ENCODE measurements around the gene C19orf53. TPM values are rescaled to one million over a fixed set of nuclear protein-coding genes. Genes with fewer than 3 reads are reported as not detected.
"Not testable (repeated sequence)": the region's sequence is repeated elsewhere in the genome, so short reads cannot be mapped to it uniquely, and the experiment has no call there.

Gene C19orf53
- total and polyA plus RNA-seq, 10 of the 15 experiments (the other 5 are each of a cell fraction or from before 2014, with no cell fraction given), result 109 to 449 (median 218) TPM

DNA sequence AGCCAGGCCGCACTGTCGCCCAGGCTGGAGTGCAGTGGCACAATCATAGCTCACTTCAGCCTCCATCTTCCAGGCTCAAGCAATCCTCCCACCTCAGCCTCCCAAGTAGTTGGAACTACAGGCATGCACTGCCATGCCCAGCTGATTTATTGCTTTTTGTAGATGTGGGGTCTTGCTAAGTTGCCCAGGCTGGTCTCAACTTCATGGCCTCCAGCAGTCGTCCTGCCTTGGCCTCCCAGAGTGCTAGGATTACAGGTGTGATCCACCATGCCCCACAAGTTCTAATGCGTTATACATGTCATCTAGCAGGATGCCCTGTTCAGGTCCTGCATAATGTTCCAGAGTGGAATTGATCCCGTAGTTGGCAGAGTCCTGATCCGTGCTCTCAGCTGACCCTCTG lies 4.6 kb downstream of the C19orf53 start:
- FAIRE-seq, result no peak
- POLR2A ChIA-PET, result interaction anchor here (0.5 kb wide), 1 partner anchor 446 kb away, joined by 5 read pairs; no protein-coding TSS in a partner anchor
- ATAC-seq, result no peak
- no peaks in the 10 kb centered on the region for H3K9me3 ChIP-seq (replicated peaks; ENCODE audit: control insufficient read depth, insufficient read depth, low read length)
- in situ Hi-C loops (cut with MboI), result no loop called here
- BruUV-seq (replicated peaks), result no TSS peak
- no peak for DNase-seq (ENCODE audit: low read depth, low spot score)
- no peaks in the 10 kb centered on the region for H4K20me1 ChIP-seq (ENCODE audit: control insufficient read depth, insufficient read depth)
- H3K4me1 ChIP-seq (ENCODE audit: control insufficient read depth, insufficient read depth, low read length), result peaks cover 8% of the 10 kb centered on the region
- intact Hi-C loops (cut with micrococcal nuclease; ENCODE audit: unreplicated experiment), result no loop called here
- RAD21 ChIA-PET (ENCODE audit: unreplicated experiment), result interaction anchor here (2.3 kb wide), 1 partner anchor 83 kb away, joined by 8 read pairs; no protein-coding TSS in a partner anchor
- no peak for TF ChIP-seq MEF2B (IDR thresholded peaks at IDR 0.05; ENCODE audit: partially characterized antibody, poor library complexity, severe bottlenecking)
- no peak for TF ChIP-seq NRF1 (conservative IDR thresholded peaks at IDR 0.05; ENCODE audit: low read depth, low read length)
- TF ChIP-seq POLR2AphosphoS2 (IDR thresholded peaks at IDR 0.05; ENCODE audit: low read depth, low read length), result 0 out of 2 replicates have a peak, but pooled peaks have one; percentile 50
- TF ChIP-seq, protein P1, sequence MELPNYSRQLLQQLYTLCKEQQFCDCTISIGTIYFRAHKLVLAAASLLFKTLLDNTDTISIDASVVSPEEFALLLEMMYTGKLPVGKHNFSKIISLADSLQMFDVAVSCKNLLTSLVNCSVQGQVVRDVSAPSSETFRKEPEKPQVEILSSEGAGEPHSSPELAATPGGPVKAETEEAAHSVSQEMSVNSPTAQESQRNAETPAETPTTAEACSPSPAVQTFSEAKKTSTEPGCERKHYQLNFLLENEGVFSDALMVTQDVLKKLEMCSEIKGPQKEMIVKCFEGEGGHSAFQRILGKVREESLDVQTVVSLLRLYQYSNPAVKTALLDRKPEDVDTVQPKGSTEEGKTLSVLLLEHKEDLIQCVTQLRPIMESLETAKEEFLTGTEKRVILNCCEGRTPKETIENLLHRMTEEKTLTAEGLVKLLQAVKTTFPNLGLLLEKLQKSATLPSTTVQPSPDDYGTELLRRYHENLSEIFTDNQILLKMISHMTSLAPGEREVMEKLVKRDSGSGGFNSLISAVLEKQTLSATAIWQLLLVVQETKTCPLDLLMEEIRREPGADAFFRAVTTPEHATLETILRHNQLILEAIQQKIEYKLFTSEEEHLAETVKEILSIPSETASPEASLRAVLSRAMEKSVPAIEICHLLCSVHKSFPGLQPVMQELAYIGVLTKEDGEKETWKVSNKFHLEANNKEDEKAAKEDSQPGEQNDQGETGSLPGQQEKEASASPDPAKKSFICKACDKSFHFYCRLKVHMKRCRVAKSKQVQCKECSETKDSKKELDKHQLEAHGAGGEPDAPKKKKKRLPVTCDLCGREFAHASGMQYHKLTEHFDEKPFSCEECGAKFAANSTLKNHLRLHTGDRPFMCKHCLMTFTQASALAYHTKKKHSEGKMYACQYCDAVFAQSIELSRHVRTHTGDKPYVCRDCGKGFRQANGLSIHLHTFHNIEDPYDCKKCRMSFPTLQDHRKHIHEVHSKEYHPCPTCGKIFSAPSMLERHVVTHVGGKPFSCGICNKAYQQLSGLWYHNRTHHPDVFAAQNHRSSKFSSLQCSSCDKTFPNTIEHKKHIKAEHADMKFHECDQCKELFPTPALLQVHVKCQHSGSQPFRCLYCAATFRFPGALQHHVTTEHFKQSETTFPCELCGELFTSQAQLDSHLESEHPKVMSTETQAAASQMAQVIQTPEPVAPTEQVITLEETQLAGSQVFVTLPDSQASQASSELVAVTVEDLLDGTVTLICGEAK (IDR thresholded peaks at IDR 0.05; ENCODE audit: borderline replicate concordance), result no peak
- peak; percentile 50 for TF ChIP-seq POLR2A (IDR thresholded peaks at IDR 0.05; ENCODE audit: low read depth, low read length)
- H3K27ac ChIP-seq (ENCODE audit: control insufficient read depth, insufficient read depth), result no peak overlapping the region
- no peak overlapping the region for H2AFZ ChIP-seq (ENCODE audit: control insufficient read depth, low read depth, low read length)
- no peaks in the 10 kb centered on the region for H3K27me3 ChIP-seq (replicated peaks in 1 of 2; ENCODE audit: control insufficient read depth in 2 of 2, insufficient read depth in 2 of 2, low read length in 1 of 2)
- H3K79me2 ChIP-seq (ENCODE audit: control insufficient read depth, insufficient read depth, low read length), result peaks cover 18% of the 10 kb centered on the region
- no peak overlapping the region for H3K4me2 ChIP-seq (ENCODE audit: control insufficient read depth, insufficient read depth)
- CTCF ChIA-PET, result no interaction called here
- H3K36me3 ChIP-seq (ENCODE audit: control insufficient read depth in 2 of 2, insufficient read depth in 2 of 2, low read length in 1 of 2), result peaks cover 12 to 16% of the 10 kb centered on the region in 2 experiments
- no peak overlapping the region for H3K9ac ChIP-seq (ENCODE audit: control insufficient read depth, insufficient read depth, low read length)
- no peak overlapping the region for H3K4me3 ChIP-seq
- 97% methylated on average over 6 of the region's 6 CpGs for WGBS (ENCODE audit: insufficient coverage, insufficient replicate concordance, low lambda C conversion rate, missing lambda C conversion rate)
- SMC1A ChIA-PET (ENCODE audit: uncharacterized antibody, unreplicated experiment), result no interaction called here

DNA sequence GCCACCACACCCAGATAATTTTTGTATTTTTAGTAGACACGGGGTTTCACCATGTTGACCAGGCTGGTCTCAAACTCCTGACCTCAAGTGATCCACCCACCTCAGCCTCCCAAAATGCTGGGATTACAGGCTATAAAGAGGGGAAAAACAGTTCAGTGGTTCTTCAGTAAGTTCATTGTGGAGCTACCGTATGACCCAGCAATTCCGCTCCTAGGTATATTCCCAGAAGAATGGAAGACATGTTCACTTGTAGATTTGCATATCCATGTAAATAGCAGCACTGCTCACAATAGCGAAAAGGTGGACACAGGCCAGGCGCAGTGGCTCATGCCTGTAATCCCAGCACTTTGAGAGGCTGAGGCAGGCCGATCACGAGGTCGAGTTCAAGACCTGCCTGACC lies 5.5 kb downstream of the C19orf53 start:
- H3K27me3 ChIP-seq (replicated peaks in 1 of 2; ENCODE audit: control insufficient read depth in 2 of 2, insufficient read depth in 2 of 2, low read length in 1 of 2); H4K20me1 ChIP-seq (ENCODE audit: control insufficient read depth, insufficient read depth); ATAC-seq; H3K27ac ChIP-seq (ENCODE audit: control insufficient read depth, insufficient read depth); H3K4me2 ChIP-seq (ENCODE audit: control insufficient read depth, insufficient read depth); intact Hi-C loops (cut with micrococcal nuclease; ENCODE audit: unreplicated experiment); BruUV-seq (replicated peaks); H3K9me3 ChIP-seq (replicated peaks; ENCODE audit: control insufficient read depth, insufficient read depth, low read length); H3K4me3 ChIP-seq; H2AFZ ChIP-seq (ENCODE audit: control insufficient read depth, low read depth, low read length); SMC1A ChIA-PET (ENCODE audit: uncharacterized antibody, unreplicated experiment); FAIRE-seq; H3K9ac ChIP-seq (ENCODE audit: control insufficient read depth, insufficient read depth, low read length); CTCF ChIA-PET; DNase-seq (ENCODE audit: low read depth, low spot score): not testable (repeated sequence)
- Histone ChIP-seq H3K4me1 (ENCODE audit: control insufficient read depth, insufficient read depth, low read length) (peaks cover 16% of the 10 kb centered on the region), H3K36me3 (ENCODE audit: control insufficient read depth in 2 of 2, insufficient read depth in 2 of 2, low read length in 1 of 2) (peaks cover 12 to 16% of the 10 kb centered on the region in 2 experiments), H3K79me2 (ENCODE audit: control insufficient read depth, insufficient read depth, low read length) (peaks cover 12% of the 10 kb centered on the region)
- RAD21 ChIA-PET (ENCODE audit: unreplicated experiment), result interaction anchor here (2.3 kb wide), 1 partner anchor 83 kb away, joined by 8 read pairs; no protein-coding TSS in a partner anchor
- WGBS (ENCODE audit: insufficient coverage, insufficient replicate concordance, low lambda C conversion rate, missing lambda C conversion rate), result 90% methylated on average over 8 of the region's 8 CpGs
- POLR2A ChIA-PET, result interaction anchor here (0.6 kb wide), 2 partner anchors 25 to 74 kb away, joined by 3 to 5 read pairs; no protein-coding TSS in a partner anchor
- in situ Hi-C loops (cut with MboI), result loop anchor here (5.0 kb wide), 1 partner anchor 83 kb away; no protein-coding TSS in a partner anchor

Measured in GM12878 (cell line).